ENCODE results near the gene HIVEP2. TPM values are rescaled to one million over a fixed set of nuclear protein-coding genes. Genes with fewer than 3 reads are reported as not detected.

The HIVEP2 gene
- polyA plus RNA-seq, 3 donors: 0.16 to 1.4 (median 0.64) TPM

DNA sequence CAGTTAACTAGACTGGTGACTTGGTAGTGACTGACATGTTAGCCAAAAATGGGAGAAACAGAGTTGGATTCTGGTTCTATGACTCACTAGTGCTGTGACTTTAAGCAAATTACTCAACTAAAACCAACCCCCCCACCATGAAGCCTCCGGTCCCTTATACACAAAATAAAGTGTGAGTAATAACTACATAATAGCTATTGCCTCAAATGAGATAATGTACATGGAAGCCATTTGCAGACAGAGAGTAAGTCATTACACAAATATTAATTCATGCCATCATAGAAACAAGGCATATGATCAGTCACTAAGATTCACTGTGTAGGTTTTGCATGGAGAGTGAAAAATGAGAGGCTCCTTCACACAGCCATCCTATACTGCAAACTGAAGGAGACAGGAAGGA, 111.9 kb downstream of the HIVEP2 start:
- H3K4me3 ChIP-seq (replicated peaks in 1 of 3; ENCODE audit: low read depth in 2 of 3, low read length in 3 of 3): no peak overlapping the region
- peaks cover 6% of the 10 kb centered on the region for H3K4me1 Mint-ChIP-seq
- H3K9me3 ChIP-seq (replicated peaks in 1 of 2; ENCODE audit: control insufficient read depth in 1 of 2, insufficient read depth in 1 of 2, low read length in 2 of 2): no peaks in the 10 kb centered on the region
- no peak overlapping the region for H3K4me2 ChIP-seq (replicated peaks; ENCODE audit: extremely low read depth, low read length, poor library complexity, severe bottlenecking)
- no peak overlapping the region for H2AFZ ChIP-seq (ENCODE audit: insufficient read depth, low read depth, low read length, poor library complexity, severe bottlenecking)
- peaks cover 0 to 1% of the 10 kb centered on the region in 2 donors for H3K36me3 Mint-ChIP-seq
- H3K4me3 Mint-ChIP-seq: no peak overlapping the region
- H3K4me1 ChIP-seq (ENCODE audit: control insufficient read depth in 1 of 2, insufficient read depth in 2 of 2, low read length in 2 of 2): no peaks in the 10 kb centered on the region
- H3K9ac ChIP-seq (ENCODE audit: insufficient read depth, low read length, poor library complexity, severe bottlenecking): no peak overlapping the region
- H3K27ac ChIP-seq (ENCODE audit: low read depth in 1 of 2, low read length in 2 of 2): no peak overlapping the region
- TF ChIP-seq, protein P1, sequence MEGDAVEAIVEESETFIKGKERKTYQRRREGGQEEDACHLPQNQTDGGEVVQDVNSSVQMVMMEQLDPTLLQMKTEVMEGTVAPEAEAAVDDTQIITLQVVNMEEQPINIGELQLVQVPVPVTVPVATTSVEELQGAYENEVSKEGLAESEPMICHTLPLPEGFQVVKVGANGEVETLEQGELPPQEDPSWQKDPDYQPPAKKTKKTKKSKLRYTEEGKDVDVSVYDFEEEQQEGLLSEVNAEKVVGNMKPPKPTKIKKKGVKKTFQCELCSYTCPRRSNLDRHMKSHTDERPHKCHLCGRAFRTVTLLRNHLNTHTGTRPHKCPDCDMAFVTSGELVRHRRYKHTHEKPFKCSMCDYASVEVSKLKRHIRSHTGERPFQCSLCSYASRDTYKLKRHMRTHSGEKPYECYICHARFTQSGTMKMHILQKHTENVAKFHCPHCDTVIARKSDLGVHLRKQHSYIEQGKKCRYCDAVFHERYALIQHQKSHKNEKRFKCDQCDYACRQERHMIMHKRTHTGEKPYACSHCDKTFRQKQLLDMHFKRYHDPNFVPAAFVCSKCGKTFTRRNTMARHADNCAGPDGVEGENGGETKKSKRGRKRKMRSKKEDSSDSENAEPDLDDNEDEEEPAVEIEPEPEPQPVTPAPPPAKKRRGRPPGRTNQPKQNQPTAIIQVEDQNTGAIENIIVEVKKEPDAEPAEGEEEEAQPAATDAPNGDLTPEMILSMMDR (IDR thresholded peaks at IDR 0.05): no peak
- H4K20me1 ChIP-seq (ENCODE audit: insufficient read depth, low read length): no peaks in the 10 kb centered on the region
- H3K36me3 ChIP-seq (replicated peaks in 1 of 2; ENCODE audit: control insufficient read depth in 1 of 2, insufficient read depth in 2 of 2, low read length in 2 of 2): no peaks in the 10 kb centered on the region
- no peaks in the 10 kb centered on the region for H3K79me2 ChIP-seq (ENCODE audit: insufficient read depth, low read length)
- DNase-seq: peak in 2 of 3 donors; percentile 14 to 70
- no peaks in the 10 kb centered on the region for H3K9me3 Mint-ChIP-seq
- no peak overlapping the region for H3K27ac Mint-ChIP-seq
- intact Hi-C loops (cut with micrococcal nuclease): no loop called here
- WGBS (ENCODE audit: insufficient coverage): no CpG with 5 or more reads among the region's 1 CpG
- H3K27me3 ChIP-seq (ENCODE audit: control insufficient read depth in 2 of 2, insufficient read depth in 2 of 2, low read length in 2 of 2): no peaks in the 10 kb centered on the region
- peaks cover 0 to 2% (median 0%) of the 10 kb centered on the region in 3 donors for H3K27me3 Mint-ChIP-seq (ENCODE audit: low read depth in 3 of 3)

DNA sequence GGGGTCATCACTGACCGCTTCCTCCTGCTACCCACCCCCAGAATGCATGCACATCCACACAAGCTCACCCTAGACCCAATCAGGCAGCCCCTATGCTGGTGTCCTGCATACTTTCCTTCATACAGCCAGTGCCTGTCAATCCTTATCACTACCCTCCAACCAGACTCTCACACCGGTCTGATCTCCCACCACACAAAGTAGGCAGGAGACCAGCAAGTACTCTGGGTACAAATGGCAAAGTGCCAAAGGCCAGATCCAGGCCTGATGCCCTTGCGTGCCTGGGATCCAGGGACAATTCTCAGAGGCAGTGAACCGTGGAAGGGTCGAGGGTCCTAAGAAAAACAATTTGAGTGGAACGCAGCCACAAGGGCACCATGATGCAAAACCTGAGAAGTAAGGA, 114.2 kb downstream of the HIVEP2 start:
- Mint-ChIP-seq H3K4me1 (peaks cover 6% of the 10 kb centered on the region), H3K27ac (peak overlapping the region in 1 of 7 donors; percentile 48), H3K27me3 (ENCODE audit: low read depth in 3 of 3) (peaks cover 0 to 2% (median 0%) of the 10 kb centered on the region in 3 donors), H3K36me3 (peaks cover 0 to 1% of the 10 kb centered on the region in 2 donors), H3K9me3 (no peaks in the 10 kb centered on the region), H3K4me3 (no peak overlapping the region)
- H3K27me3 ChIP-seq (ENCODE audit: control insufficient read depth in 2 of 2, insufficient read depth in 2 of 2, low read length in 2 of 2): no peaks in the 10 kb centered on the region
- H3K27ac ChIP-seq (ENCODE audit: low read depth in 1 of 2, low read length in 2 of 2): no peak overlapping the region
- no peaks in the 10 kb centered on the region for H3K4me1 ChIP-seq (ENCODE audit: control insufficient read depth in 1 of 2, insufficient read depth in 2 of 2, low read length in 2 of 2)
- WGBS (ENCODE audit: insufficient coverage): 98% methylated on average over 6 of the region's 6 CpGs
- no peak overlapping the region for H3K9ac ChIP-seq (ENCODE audit: insufficient read depth, low read length, poor library complexity, severe bottlenecking)
- H4K20me1 ChIP-seq (ENCODE audit: insufficient read depth, low read length): no peaks in the 10 kb centered on the region
- DNase-seq: no peak
- TF ChIP-seq, protein P1 (IDR thresholded peaks at IDR 0.05): no peak
- H3K36me3 ChIP-seq (replicated peaks in 1 of 2; ENCODE audit: control insufficient read depth in 1 of 2, insufficient read depth in 2 of 2, low read length in 2 of 2): no peaks in the 10 kb centered on the region
- no peak overlapping the region for H3K4me2 ChIP-seq (replicated peaks; ENCODE audit: extremely low read depth, low read length, poor library complexity, severe bottlenecking)
- no peak overlapping the region for H2AFZ ChIP-seq (ENCODE audit: insufficient read depth, low read depth, low read length, poor library complexity, severe bottlenecking)
- H3K9me3 ChIP-seq (replicated peaks in 1 of 2; ENCODE audit: control insufficient read depth in 1 of 2, insufficient read depth in 1 of 2, low read length in 2 of 2): no peaks in the 10 kb centered on the region
- no peaks in the 10 kb centered on the region for H3K79me2 ChIP-seq (ENCODE audit: insufficient read depth, low read length)
- intact Hi-C loops (cut with micrococcal nuclease): no loop called here
- no peak overlapping the region for H3K4me3 ChIP-seq (replicated peaks in 1 of 3; ENCODE audit: low read depth in 2 of 3, low read length in 3 of 3)
